Measurements from ENCODE around the gene STYX.

GRCh38 chr14:52716155-52716554, 13.8 kb upstream of the STYX start:
- no peak for TF ChIP-seq POLR2AphosphoS5 (IDR thresholded peaks at IDR 0.05)
- TF ChIP-seq CTCF (IDR thresholded peaks at IDR 0.05) = no peak
- no peak for TF ChIP-seq POLR2A (IDR thresholded peaks at IDR 0.05)
- TF ChIP-seq EP300 (IDR thresholded peaks at IDR 0.05; ENCODE audit: low read depth) = no peak

Data from transverse colon (tissue), 4 donors.